ENCODE measurements around the gene HORMAD1.
"Not testable (repeated sequence)": the region's sequence is repeated elsewhere in the genome, so short reads cannot be mapped to it uniquely, and the experiment has no call there.

Gene HORMAD1

DNA sequence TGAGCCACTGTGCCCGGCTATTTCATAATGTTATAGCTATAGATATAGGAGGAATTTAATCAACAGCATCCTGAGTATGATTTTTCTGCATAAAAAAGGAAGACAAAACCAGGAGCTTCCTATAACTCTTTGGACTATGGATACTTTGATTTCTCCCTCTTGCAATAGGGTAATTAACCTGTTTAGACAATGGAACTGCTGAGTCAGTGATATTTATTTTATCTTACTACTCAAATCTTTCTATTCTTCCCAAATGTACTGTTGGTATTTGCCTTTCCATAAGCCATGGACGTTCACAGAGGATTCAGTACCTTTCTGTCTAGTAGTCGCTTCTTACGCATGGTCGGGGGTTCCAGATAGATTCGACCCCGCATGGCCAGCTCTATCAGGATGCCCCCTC, 57.4 kb downstream of the HORMAD1 start:
- peak overlapping the region; percentile 60 for H3K27ac Mint-ChIP-seq

DNA sequence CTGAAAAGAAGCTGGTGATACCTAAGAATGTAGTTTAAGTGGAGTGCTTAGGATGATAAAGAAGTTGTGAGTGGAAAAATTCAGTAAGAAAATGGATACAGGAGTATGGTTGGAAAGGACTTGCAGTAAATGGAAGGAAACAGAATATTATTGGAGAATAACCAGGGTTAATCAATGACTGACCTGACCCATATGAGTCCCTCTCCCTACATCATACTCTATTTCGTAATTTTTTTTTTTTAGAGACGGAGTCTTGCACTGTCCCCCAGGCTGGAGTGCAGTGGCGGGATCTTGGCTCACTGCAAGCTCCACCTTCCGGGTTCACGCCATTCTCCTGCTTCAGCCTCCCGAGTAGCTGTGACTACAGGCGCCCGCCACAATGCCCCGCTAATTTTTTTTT, 57.9 kb downstream of the HORMAD1 start:
- H3K4me3 Mint-ChIP-seq, result no peak overlapping the region
- peaks cover 17% of the 10 kb centered on the region for H3K4me1 Mint-ChIP-seq
- no peaks in the 10 kb centered on the region for H3K9me3 Mint-ChIP-seq

More for the DNA sequence above, 57.4 kb downstream of the HORMAD1 start:
- Mint-ChIP-seq H3K4me3 (no peak overlapping the region), H3K9me3 (no peaks in the 10 kb centered on the region), H3K27me3 (no peaks in the 10 kb centered on the region), H3K36me3 (peaks cover 19% of the 10 kb centered on the region), H3K4me1 (peaks cover 16% of the 10 kb centered on the region)

DNA sequence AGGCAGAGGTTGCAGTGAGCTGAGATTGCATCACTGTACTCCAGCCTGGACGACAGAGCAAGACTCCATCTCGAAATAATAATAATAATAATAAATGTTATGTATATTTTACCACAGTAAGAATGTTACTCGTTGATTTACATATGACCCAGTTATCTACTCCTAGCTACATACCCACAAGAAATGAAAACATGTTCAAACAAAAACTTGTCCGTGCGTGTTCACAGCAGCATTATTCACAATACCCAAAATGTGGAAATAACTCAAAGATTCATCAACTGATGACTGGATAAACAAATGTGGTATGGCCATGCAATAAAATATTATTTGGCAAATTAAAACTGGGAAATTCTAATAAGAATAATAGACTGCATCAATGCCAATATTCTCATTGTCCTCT, 59.5 kb downstream of the HORMAD1 start:
- peaks cover 10% of the 10 kb centered on the region for H3K4me1 Mint-ChIP-seq
- H3K9me3 Mint-ChIP-seq, result no peaks in the 10 kb centered on the region
- no peak overlapping the region for H3K4me3 Mint-ChIP-seq
- H3K27me3 Mint-ChIP-seq, result no peaks in the 10 kb centered on the region
- no peak overlapping the region for H3K27ac Mint-ChIP-seq
- H3K36me3 Mint-ChIP-seq, result peaks cover 13% of the 10 kb centered on the region

More for the DNA sequence above, 57.9 kb downstream of the HORMAD1 start:
- Mint-ChIP-seq H3K27ac (peak overlapping the region; percentile 84), H3K36me3 (peaks cover 17% of the 10 kb centered on the region), H3K27me3 (no peaks in the 10 kb centered on the region)

DNA sequence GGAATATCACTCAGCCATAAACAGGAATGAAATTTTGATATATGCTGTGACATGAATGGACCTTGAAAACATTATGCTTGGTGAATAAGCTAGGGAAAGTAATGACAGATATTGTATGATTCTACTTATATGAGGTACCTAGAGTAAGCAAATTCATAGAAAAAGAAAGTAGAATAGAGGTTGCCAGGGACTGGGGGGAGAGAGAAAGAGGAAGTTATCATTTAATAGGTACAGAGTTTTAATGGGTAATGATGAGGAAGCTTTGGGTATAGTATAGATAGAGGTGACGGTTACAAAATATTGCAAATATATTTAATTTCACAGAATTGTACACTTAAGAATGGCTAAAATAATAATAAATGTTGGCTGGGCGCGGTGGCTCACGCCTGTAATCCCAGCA, 60.1 kb downstream of the HORMAD1 start:
- H3K9me3 Mint-ChIP-seq, result no peaks in the 10 kb centered on the region
- H3K36me3 Mint-ChIP-seq, result peaks cover 12% of the 10 kb centered on the region
- no peak overlapping the region for H3K4me3 Mint-ChIP-seq
- H3K27me3 Mint-ChIP-seq, result no peaks in the 10 kb centered on the region
- H3K4me1 Mint-ChIP-seq, result peaks cover 4% of the 10 kb centered on the region
- H3K27ac Mint-ChIP-seq, result no peak overlapping the region

DNA sequence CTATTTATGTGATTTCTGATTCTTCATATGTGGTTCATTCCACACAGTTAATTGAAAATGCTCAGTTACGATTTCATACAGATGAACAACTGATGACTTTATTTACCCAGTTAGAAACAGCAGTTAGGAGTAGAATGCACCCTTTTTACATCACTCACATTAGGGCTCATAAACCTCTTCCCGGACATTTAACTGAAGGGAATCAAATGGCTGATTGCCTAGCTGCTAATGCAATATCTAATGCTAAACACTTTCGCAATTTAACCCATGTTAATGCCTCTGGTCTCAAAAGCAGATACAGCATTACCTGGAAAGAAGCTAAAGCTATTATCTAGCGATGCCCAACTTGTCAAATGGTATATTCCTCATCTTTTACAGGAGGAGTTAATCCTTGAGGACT, 63.6 kb downstream of the HORMAD1 start:
- H3K4me1 Mint-ChIP-seq, H3K27ac Mint-ChIP-seq, H3K4me3 Mint-ChIP-seq, H3K36me3 Mint-ChIP-seq, H3K9me3 Mint-ChIP-seq, H3K27me3 Mint-ChIP-seq: not testable (repeated sequence)

DNA sequence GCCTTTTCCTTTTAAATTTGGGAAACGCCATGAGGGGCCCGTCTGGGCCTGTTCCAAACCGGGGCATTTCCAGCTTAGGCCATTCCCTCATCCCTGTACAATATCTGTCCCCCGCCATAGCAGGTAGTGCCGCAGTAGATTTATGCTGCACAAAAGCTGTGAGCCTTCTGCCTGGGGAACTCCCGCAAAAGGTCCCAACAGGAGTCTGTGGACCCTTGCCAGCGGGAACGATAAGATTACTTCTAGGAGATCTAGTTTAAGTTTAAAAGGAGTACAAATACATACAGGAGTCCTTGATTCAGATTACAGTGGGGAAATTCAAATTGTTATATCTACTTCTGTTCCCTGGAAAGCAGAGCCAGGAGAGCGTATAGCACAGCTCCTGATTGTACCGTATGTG, 66.1 kb downstream of the HORMAD1 start:
- peak overlapping the region; percentile 71 for H3K27ac Mint-ChIP-seq
- H3K36me3 Mint-ChIP-seq, result not testable (repeated sequence)

DNA sequence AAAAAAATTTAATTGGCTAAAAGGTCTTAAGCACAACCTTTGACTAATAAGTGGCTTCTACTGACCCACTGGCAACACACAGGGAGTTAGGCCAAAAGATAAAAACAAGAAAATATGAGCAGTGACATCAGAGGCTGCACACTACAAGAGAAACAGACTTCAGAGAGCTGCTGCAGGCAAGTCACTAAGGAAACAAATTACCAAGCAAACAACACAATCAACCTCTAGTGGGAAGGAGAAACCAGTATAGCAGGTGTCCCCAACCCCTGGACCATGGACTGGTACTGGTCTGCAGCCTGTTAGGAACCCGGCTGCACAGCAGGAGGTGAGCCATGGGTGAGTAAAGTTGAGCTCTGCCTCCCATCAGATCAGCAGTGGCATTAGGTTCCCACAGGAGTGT, 70.5 kb downstream of the HORMAD1 start:
- no peaks in the 10 kb centered on the region for H3K27me3 Mint-ChIP-seq
- H3K27ac Mint-ChIP-seq, result no peak overlapping the region
- peaks cover 8% of the 10 kb centered on the region for H3K36me3 Mint-ChIP-seq
- no peaks in the 10 kb centered on the region for H3K9me3 Mint-ChIP-seq
- H3K4me3 Mint-ChIP-seq, result no peak overlapping the region
- peaks cover 5% of the 10 kb centered on the region for H3K4me1 Mint-ChIP-seq

More for the DNA sequence above, 66.1 kb downstream of the HORMAD1 start:
- H3K27me3 Mint-ChIP-seq, H3K9me3 Mint-ChIP-seq, H3K4me1 Mint-ChIP-seq, H3K4me3 Mint-ChIP-seq: not testable (repeated sequence)

DNA sequence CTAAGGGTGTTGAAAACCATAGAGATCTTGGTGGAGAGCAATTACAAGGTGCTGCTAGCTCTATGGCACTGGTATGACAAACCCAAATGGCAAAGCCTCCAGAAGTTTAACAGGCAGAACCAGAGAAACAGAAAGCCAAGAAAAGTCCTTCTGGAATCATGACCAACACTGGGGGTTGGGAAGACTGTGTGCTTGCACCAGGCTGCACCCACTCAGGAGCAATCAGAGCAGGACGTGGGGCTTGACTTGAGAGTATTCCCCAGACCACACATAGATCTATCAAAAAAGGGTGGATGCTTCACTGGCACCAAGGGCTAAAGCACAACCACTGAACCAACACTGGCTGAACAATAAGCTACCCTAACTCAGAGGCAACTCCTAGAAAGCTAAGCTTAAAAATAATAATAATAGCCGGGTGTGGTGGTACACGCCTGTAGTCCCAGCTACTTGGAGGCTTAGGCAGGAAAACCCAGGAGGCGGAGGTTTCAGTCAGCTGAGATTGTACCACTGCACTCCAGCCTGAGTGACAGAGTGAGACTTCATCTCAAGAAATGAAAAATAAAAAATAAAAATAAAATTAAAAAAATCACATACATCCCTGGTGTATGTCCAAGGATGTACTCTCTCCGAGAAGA, 71.1 kb downstream of the HORMAD1 start:
- H3K4me1 Mint-ChIP-seq, result peaks cover 5% of the 10 kb centered on the region
- H3K27ac Mint-ChIP-seq, result no peak overlapping the region
- H3K36me3 Mint-ChIP-seq, result peaks cover 8% of the 10 kb centered on the region
- H3K27me3 Mint-ChIP-seq, result no peaks in the 10 kb centered on the region
- H3K4me3 Mint-ChIP-seq, result no peak overlapping the region
- no peaks in the 10 kb centered on the region for H3K9me3 Mint-ChIP-seq
